HepG2 (cell line): Measurements from ENCODE around the gene SMIM41. TPM values are rescaled to one million over a fixed set of nuclear protein-coding genes. Genes with fewer than 3 reads are reported as not detected.

ENCODE experiments used
- ATAC-seq: fragments of 200-7000 bp; cut with Tn5 transposase; 3 replicates; pipeline ENCODE4 v1.9.1; 2020; ENCODE audit warnings: mild to moderate bottlenecking, moderate library complexity
- BruUV-seq: library from RNA; stranded (reverse); fragments of 400-500 nt; replicated peaks from 2 replicates; lab custom pipeline; 2021; lab: Mats Ljungman, UMichigan
- CTCF ChIA-PET: fragments of 300-600 bp; formaldehyde crosslinking; extraction: SDS; loops from one replicate; lab custom pipeline; 2021; ENCODE audit warnings: low total read pairs, inconsistent platforms, low intra/inter-chr PET ratio; lab: Yijun Ruan, JAX
- POLR2A ChIA-PET: fragments of 350-600 bp; sonication (Branson Sonifier 250); formaldehyde crosslinking; loops from one replicate; lab custom pipeline; 2020; ENCODE audit warnings: antibody characterized with exemption, inconsistent platforms; lab: Yijun Ruan, JAX
- DNase-seq: peaks from one replicate; pipeline ENCODE4 v3.0.0-alpha.2; 2015; ENCODE audit warnings: low spot score
- FAIRE-seq: peaks from 3 replicates; lab custom pipeline; 2011; peaks lifted over from hg19 to GRCh38; lab: Jason Lieb, UNC
- H2AFZ ChIP-seq: one replicate; pipeline ENCODE4 v1.6.1; 2011; ENCODE audit warnings: low read length, inconsistent platforms
- H3K27ac ChIP-seq: fragments of 300-600 bp; 3 replicates; pipeline ENCODE4 v1.8.0; 2011; ENCODE audit warnings: mixed run types, mild to moderate bottlenecking, mixed read lengths, low read length, inconsistent platforms; ENCODE audit not compliant: insufficient read depth; ENCODE audit errors: extremely low read length
- H3K27me3 ChIP-seq, 2 experiments: fragments of 200-600 bp in 1 of 2; 2 replicates in 1 of 2; 3 replicates in 1 of 2; pipeline versions ENCODE4 v1.6.0 to v1.8.0; 2011; ENCODE audit warnings: low read length in 2 of 2, mild to moderate bottlenecking in 2 of 2, moderate library complexity in 2 of 2, inconsistent platforms in 1 of 2; ENCODE audit not compliant: insufficient read depth in 2 of 2, control insufficient read depth in 1 of 2
- H3K36me3 ChIP-seq, 2 experiments: fragments of 200-600 bp in 1 of 2; replicated peaks in 1 of 2; 2 replicates in 1 of 2; 3 replicates in 1 of 2; pipeline versions ENCODE4 v1.5.1 to v1.8.0; 2011; ENCODE audit warnings: low read length in 2 of 2, inconsistent platforms in 1 of 2; ENCODE audit not compliant: insufficient read depth in 2 of 2, control insufficient read depth in 1 of 2
- H3K4me1 ChIP-seq: 2 replicates; pipeline ENCODE4 v1.5.1; 2012; ENCODE audit warnings: low read length, inconsistent platforms; ENCODE audit not compliant: insufficient read depth
- H3K4me2 ChIP-seq: 2 replicates; pipeline ENCODE4 v1.6.0; 2011; ENCODE audit warnings: low read depth, low read length, inconsistent platforms
- H3K4me3 ChIP-seq, 3 experiments: fragments of 200-600 bp in 1 of 3; sonication (generic), shearing (Covaris generic) in 1 of 3; replicated peaks in 1 of 3; 2 replicates each; pipeline ENCODE4 v1.5.1; 2011 to 2016; ENCODE audit warnings: low read length in 3 of 3, inconsistent platforms in 2 of 3, low read depth in 2 of 3, mild to moderate bottlenecking in 2 of 3, control low read depth in 1 of 3, mixed read lengths in 1 of 3; ENCODE audit not compliant: insufficient read depth in 1 of 3
- H3K79me2 ChIP-seq: one replicate; pipeline ENCODE4 v1.6.1; 2011; ENCODE audit warnings: low read length, inconsistent platforms; ENCODE audit not compliant: insufficient read depth
- H3K9ac ChIP-seq: 2 replicates; pipeline ENCODE4 v1.6.0; 2011; ENCODE audit warnings: mild to moderate bottlenecking, low read depth, low read length, inconsistent platforms; ENCODE audit not compliant: insufficient read depth
- H3K9me3 ChIP-seq: 2 replicates; pipeline ENCODE4 v1.5.1; 2012; ENCODE audit warnings: mild to moderate bottlenecking, low read length
- H4K20me1 ChIP-seq: 2 replicates; pipeline ENCODE4 v1.6.0; 2011; ENCODE audit warnings: inconsistent platforms, mild to moderate bottlenecking, low read length, moderate library complexity; ENCODE audit not compliant: insufficient read depth
- ELF1 ChIP-seq: sonication (generic); formaldehyde crosslinking; IDR thresholded peaks from 2 replicates; pipeline ENCODE4 v1.4.0; 2020; ENCODE audit warnings: missing genetic modification reagents
- PAX8 ChIP-seq: sonication (generic); formaldehyde crosslinking; IDR thresholded peaks from 2 replicates; pipeline ENCODE4 v1.8.0; 2022; ENCODE audit warnings: mild to moderate bottlenecking, missing genetic modification reagents, borderline replicate concordance
- SRSF1 ChIP-seq: fragments of 200-400 bp; formaldehyde crosslinking; optimal IDR thresholded peaks from 2 replicates; pipeline ENCODE3; 2017; ENCODE audit warnings: mild to moderate bottlenecking, low read depth, low read length, moderate library complexity
- ZNF282 ChIP-seq: fragments of 450-650 bp; IDR thresholded peaks from 2 replicates; pipeline ENCODE4 v1.6.1; 2018; ENCODE audit not compliant: partially characterized antibody
- ZNF879 ChIP-seq: sonication (generic); formaldehyde crosslinking; IDR thresholded peaks from 2 replicates; pipeline ENCODE4 v1.8.1; 2023; ENCODE audit warnings: missing genetic modification reagents
- WGBS: methylation state at CpG from one replicate; pipeline ENCODE4 v1.1.6; 2017; ENCODE audit warnings: low lambda C conversion rate; 5-methylcytosine and 5-hydroxymethylcytosine counted together
- in situ Hi-C: cut with HindIII; loops from 2 replicates; pipeline ENCODE4 v1.10.0; 2017; ENCODE audit warnings: low pct_unique_long_range_greater_than_20kb; ENCODE audit not compliant: extremely low pct_ligation_motif_present
- intact Hi-C: fragments of 100-400 bp; cut with micrococcal nuclease; formaldehyde crosslinking; loops from one replicate; pipeline ENCODE4 v1.10.0; 2022; ENCODE audit not compliant: unreplicated experiment
- polyA plus RNA-seq, 8 experiments: library from polyadenylated mRNA; depleted of rRNA in 3 of 8; stranded (reverse) in 7 of 8; unstranded in 1 of 8; fragments of >200 nt; fragmentation: Illumina TruSeq in 4 of 8; extraction: Trizol in 4 of 8; gene quantifications; 2 replicates each; pipeline versions ENCODE4 v1.2.1 to v1.2.3, GENCODE V29; 2011 to 2016; ENCODE audit warnings: low read depth in 4 of 8, missing spikeins in 1 of 8, mixed read lengths in 1 of 8; ENCODE audit not compliant: insufficient read depth in 1 of 8
- total RNA-seq, 5 experiments: library from RNA; depleted of rRNA; stranded (reverse); fragments of >200 nt; fragmentation: Illumina TruSeq; extraction: Trizol; gene quantifications; 2 replicates each; pipeline ENCODE4 v1.2.3, GENCODE V29; 2016; ENCODE audit warnings: low read depth in 1 of 5
- TF ChIP-seq, protein P1 (sequence below): sonication (generic); formaldehyde crosslinking; IDR thresholded peaks from 2 replicates; pipeline ENCODE4 v1.5.0; 2020; ENCODE audit warnings: mild to moderate bottlenecking, missing genetic modification reagents, moderate library complexity
- TF ChIP-seq, protein P2 (sequence below): sonication (generic); formaldehyde crosslinking; conservative IDR thresholded peaks from 2 replicates; pipeline ENCODE4 v1.4.0; 2020; ENCODE audit warnings: missing genetic modification reagents
- TF ChIP-seq, protein P3 (sequence below): sonication (generic); formaldehyde crosslinking; IDR thresholded peaks from 2 replicates; pipeline ENCODE4 v1.5.0; 2020; ENCODE audit warnings: missing genetic modification reagents, mild to moderate bottlenecking, borderline replicate concordance

SMIM41 gene
- total and polyA plus RNA-seq, 2 of the 13 experiments (the other 11 are each of a cell fraction or from before 2014, with no cell fraction given) = not detected

DNA sequence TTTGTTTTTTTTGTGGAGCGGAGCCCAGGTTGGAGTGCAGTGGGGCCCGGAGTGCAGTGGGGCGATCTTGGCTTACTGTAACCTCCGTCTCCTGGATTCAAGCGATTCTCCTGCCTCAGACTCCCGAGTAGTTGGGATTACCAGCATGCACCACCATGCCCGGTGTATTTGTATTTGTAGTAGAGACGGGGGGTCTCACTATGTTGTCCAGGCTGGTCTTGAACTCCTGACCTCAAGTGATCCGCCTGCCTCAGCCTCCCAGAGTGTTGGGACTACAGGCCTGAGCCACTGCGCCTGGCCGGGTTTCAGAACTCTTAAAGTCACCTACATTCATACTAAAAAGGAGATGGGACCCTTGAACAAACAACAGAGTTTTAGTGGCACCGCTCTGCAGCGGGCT is 59.6 kb downstream of the SMIM41 start:
- WGBS = 68% methylated on average over 13 of the region's 13 CpGs
- in situ Hi-C loops (loop anchor here (25.0 kb wide), 2 partner anchors 398 to 848 kb away; no protein-coding TSS in a partner anchor), intact Hi-C loops (no loop called here)
- Histone ChIP-seq H2AFZ (no peak overlapping the region), H3K4me1 (no peaks in the 10 kb centered on the region), H3K9ac (no peak overlapping the region), H3K27me3 (peaks cover 2 to 32% of the 10 kb centered on the region in 2 experiments; a peak in 3 of 5 replicates), H3K4me3 (no peak overlapping the region), H3K4me2 (no peak overlapping the region), H3K9me3 (no peaks in the 10 kb centered on the region), H4K20me1 (no peaks in the 10 kb centered on the region), H3K36me3 (no peaks in the 10 kb centered on the region), H3K79me2 (no peaks in the 10 kb centered on the region), H3K27ac (no peak overlapping the region)
- DNase-seq (no peak), FAIRE-seq (no peak), ATAC-seq (no peak)
- ChIA-PET POLR2A (no interaction called here), CTCF (interaction anchor here (1.5 to 1.8 kb wide), 2 partner anchors 189 to 740 kb away, joined by 8 to 17 read pairs; no protein-coding TSS in a partner anchor)
- TF ChIP-seq, protein P1, sequence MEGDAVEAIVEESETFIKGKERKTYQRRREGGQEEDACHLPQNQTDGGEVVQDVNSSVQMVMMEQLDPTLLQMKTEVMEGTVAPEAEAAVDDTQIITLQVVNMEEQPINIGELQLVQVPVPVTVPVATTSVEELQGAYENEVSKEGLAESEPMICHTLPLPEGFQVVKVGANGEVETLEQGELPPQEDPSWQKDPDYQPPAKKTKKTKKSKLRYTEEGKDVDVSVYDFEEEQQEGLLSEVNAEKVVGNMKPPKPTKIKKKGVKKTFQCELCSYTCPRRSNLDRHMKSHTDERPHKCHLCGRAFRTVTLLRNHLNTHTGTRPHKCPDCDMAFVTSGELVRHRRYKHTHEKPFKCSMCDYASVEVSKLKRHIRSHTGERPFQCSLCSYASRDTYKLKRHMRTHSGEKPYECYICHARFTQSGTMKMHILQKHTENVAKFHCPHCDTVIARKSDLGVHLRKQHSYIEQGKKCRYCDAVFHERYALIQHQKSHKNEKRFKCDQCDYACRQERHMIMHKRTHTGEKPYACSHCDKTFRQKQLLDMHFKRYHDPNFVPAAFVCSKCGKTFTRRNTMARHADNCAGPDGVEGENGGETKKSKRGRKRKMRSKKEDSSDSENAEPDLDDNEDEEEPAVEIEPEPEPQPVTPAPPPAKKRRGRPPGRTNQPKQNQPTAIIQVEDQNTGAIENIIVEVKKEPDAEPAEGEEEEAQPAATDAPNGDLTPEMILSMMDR (CRISPR knock-in tag) = no peak
- TF ChIP-seq ELF1 (CRISPR knock-in tag) = no peak
- TF ChIP-seq PAX8 (CRISPR knock-in tag) = no peak
- TF ChIP-seq, protein P2, sequence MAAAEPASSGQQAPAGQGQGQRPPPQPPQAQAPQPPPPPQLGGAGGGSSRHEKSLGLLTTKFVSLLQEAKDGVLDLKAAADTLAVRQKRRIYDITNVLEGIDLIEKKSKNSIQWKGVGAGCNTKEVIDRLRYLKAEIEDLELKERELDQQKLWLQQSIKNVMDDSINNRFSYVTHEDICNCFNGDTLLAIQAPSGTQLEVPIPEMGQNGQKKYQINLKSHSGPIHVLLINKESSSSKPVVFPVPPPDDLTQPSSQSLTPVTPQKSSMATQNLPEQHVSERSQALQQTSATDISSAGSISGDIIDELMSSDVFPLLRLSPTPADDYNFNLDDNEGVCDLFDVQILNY (CRISPR knock-in tag) = no peak
- no peak for TF ChIP-seq ZNF879
- TF ChIP-seq, protein P3, sequence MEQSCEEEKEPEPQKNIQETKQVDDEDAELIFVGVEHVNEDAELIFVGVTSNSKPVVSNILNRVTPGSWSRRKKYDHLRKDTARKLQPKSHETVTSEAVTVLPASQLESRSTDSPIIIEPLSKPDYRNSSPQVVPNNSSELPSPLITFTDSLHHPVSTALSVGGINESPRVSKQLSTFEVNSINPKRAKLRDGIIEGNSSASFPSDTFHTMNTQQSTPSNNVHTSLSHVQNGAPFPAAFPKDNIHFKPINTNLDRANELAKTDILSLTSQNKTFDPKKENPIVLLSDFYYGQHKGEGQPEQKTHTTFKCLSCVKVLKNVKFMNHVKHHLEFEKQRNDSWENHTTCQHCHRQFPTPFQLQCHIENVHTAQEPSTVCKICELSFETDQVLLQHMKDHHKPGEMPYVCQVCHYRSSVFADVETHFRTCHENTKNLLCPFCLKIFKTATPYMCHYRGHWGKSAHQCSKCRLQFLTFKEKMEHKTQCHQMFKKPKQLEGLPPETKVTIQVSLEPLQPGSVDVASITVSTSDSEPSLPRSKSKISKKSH = no peak
- no peak for TF ChIP-seq ZNF282
- no peak for TF ChIP-seq SRSF1
- no TSS peak for BruUV-seq
